HG03064 (cell line): ENCODE results near the gene PMCH.
"Not testable (repeated sequence)": the region's sequence is repeated elsewhere in the genome, so short reads cannot be mapped to it uniquely, and the experiment has no call there.

Source experiments
- ATAC-seq: cut with Tn5 transposase; IDR thresholded peaks from one replicate; pipeline ENCODE4 v1.9.1; 2021; ENCODE audit warnings: low read depth; ENCODE audit not compliant: unreplicated experiment

Gene PMCH

DNA sequence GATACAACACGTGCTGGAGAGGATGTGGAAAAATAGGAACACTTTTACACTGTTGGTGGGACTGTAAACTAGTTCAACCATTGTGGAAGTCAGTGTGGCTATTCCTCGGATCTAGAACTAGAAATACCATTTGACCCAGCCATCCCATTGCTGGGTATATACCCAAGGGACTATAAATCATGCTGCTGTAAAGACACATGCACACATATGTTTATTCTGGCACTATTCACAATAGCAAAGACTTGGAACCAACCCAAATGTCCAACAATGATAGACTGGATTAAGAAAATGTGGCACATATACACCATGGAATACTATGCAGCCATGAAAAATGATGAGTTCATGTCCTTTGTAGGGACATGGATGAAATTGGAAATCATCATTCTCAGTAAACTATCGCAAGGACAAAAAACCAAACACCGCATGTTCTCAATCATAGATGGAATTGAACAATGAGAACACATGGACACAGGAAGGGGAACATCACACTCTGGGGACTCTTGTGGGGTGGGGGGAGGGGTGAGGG lies 50.5 kb downstream of the PMCH start:
- ATAC-seq, result not testable (repeated sequence)
